HCT116 (cell line): ENCODE data around the gene SUN5. TPM values are rescaled to one million over a fixed set of nuclear protein-coding genes. Genes with fewer than 3 reads are reported as not detected.

Source experiments
- ATAC-seq: fragments of 200-7000 bp; cut with Tn5 transposase; 2 replicates; pipeline ENCODE4 v1.9.1; 2020; ENCODE audit warnings: mild to moderate bottlenecking, moderate library complexity
- BruUV-seq: library from RNA; stranded (reverse); fragments of 400-500 nt; replicated peaks from 2 replicates; lab custom pipeline; 2021; lab: Mats Ljungman, UMichigan
- CTCF ChIA-PET: fragments of 300-600 bp; sonication (Branson Sonifier 250); formaldehyde crosslinking; loops from one replicate; lab custom pipeline; 2021; ENCODE audit warnings: antibody characterized with exemption; lab: Charles Lee
- POLR2A ChIA-PET: fragments of 300-600, 350-600 bp; sonication (Branson Sonifier 250); formaldehyde crosslinking; loops from one replicate; lab custom pipeline; 2021; ENCODE audit warnings: antibody characterized with exemption; lab: Charles Lee
- RAD21 ChIA-PET, 2 experiments: fragments of 300-600 bp; sonication (Branson Sonifier 250); formaldehyde crosslinking; loops; one replicate each; lab custom pipeline; 2023; ENCODE audit warnings: low total read pairs in 2 of 2; ENCODE audit not compliant: uncharacterized antibody in 2 of 2, unreplicated experiment in 2 of 2, low non-redundant PET in 1 of 2; lab: Charles Lee
- DNase-seq: peaks from one replicate; pipeline ENCODE4 v3.0.0-alpha.2; 2010; ENCODE audit warnings: low read depth, low spot score
- H2AFZ ChIP-seq: fragments of 200-600 bp; shearing (Covaris generic), sonication (generic); 2 replicates; pipeline ENCODE4 v1.6.1; 2017; ENCODE audit warnings: low read depth, mixed run types, mixed read lengths, antibody characterized with exemption, low read length; ENCODE audit not compliant: poor library complexity, severe bottlenecking
- H3K27ac ChIP-seq: 2 replicates; pipeline ENCODE4 v1.5.1; 2012; ENCODE audit warnings: low read depth, low read length
- H3K27me3 ChIP-seq: fragments of 200-600 bp; sonication (generic); 2 replicates; pipeline ENCODE4 v1.6.1; 2016; ENCODE audit warnings: mixed run types, low read length, mixed read lengths; ENCODE audit not compliant: insufficient read depth
- H3K36me3 ChIP-seq, 2 experiments: fragments of 200-500 bp in 1 of 2; fragments of 200-600 bp in 1 of 2; sonication (Bioruptor generic) in 1 of 2; sonication (generic) in 1 of 2; 2 replicates each; pipeline versions ENCODE4 v1.5.1 to v1.6.1; 2014 to 2016; ENCODE audit warnings: low read length in 2 of 2, inconsistent platforms in 1 of 2, mixed read lengths in 1 of 2, mixed run types in 1 of 2; ENCODE audit not compliant: insufficient read depth in 2 of 2, control insufficient read depth in 1 of 2
- H3K4me1 ChIP-seq, 2 experiments: fragments of 200-600 bp in 1 of 2; sonication (generic) in 1 of 2; 2 replicates each; pipeline versions ENCODE4 v1.5.1 to v1.6.1; 2012 to 2017; ENCODE audit warnings: low read length in 2 of 2, inconsistent platforms in 1 of 2, mild to moderate bottlenecking in 1 of 2, mixed read lengths in 1 of 2, mixed run types in 1 of 2, moderate library complexity in 1 of 2; ENCODE audit not compliant: insufficient read depth in 2 of 2, control insufficient read depth in 1 of 2
- H3K4me2 ChIP-seq: fragments of 200-600 bp; sonication (generic); 2 replicates; pipeline ENCODE4 v1.6.1; 2017; ENCODE audit warnings: mixed run types, low read length, mixed read lengths
- H3K4me3 ChIP-seq, 2 experiments: fragments of 200-600 bp in 1 of 2; sonication (generic) in 1 of 2; replicated peaks in 1 of 2; 2 replicates each; pipeline ENCODE4 v1.5.1; 2011 to 2016; ENCODE audit warnings: low read length in 2 of 2, control low read depth in 1 of 2, low read depth in 1 of 2, mild to moderate bottlenecking in 1 of 2, mixed read lengths in 1 of 2, mixed run types in 1 of 2
- H3K79me2 ChIP-seq: fragments of 200-600 bp; sonication (generic); 2 replicates; pipeline ENCODE4 v1.6.1; 2017; ENCODE audit warnings: mild to moderate bottlenecking, mixed run types, low read length, moderate library complexity, mixed read lengths; ENCODE audit not compliant: insufficient read depth
- H3K9ac ChIP-seq: fragments of 200-600 bp; sonication (generic); 2 replicates; pipeline ENCODE4 v1.6.1; 2016; ENCODE audit warnings: low read length, mixed read lengths
- H3K9me2 ChIP-seq: fragments of 200-600 bp; sonication (generic), shearing (Covaris generic); 2 replicates; pipeline ENCODE4 v1.6.1; 2017; ENCODE audit warnings: mixed run types, mild to moderate bottlenecking, moderate library complexity; ENCODE audit not compliant: insufficient read depth
- H3K9me3 ChIP-seq, 2 experiments: fragments of 200-500 bp in 1 of 2; fragments of 200-600 bp in 1 of 2; sonication (Bioruptor generic) in 1 of 2; sonication (generic) in 1 of 2; 2 replicates each; pipeline ENCODE4 v1.6.1; 2014 to 2017; ENCODE audit warnings: low read length in 2 of 2, mixed read lengths in 2 of 2, inconsistent platforms in 1 of 2, low read depth in 1 of 2, mild to moderate bottlenecking in 1 of 2, mixed run types in 1 of 2, moderate library complexity in 1 of 2; ENCODE audit not compliant: control insufficient read depth in 1 of 2, insufficient read depth in 1 of 2
- H4K20me1 ChIP-seq: fragments of 200-600 bp; sonication (generic), shearing (Covaris generic); 2 replicates; pipeline ENCODE4 v1.6.1; 2017; ENCODE audit warnings: mixed run types, mild to moderate bottlenecking, moderate library complexity; ENCODE audit not compliant: insufficient read depth
- CEBPB ChIP-seq: IDR thresholded peaks from 2 replicates; pipeline ENCODE4 v1.6.1; 2012; ENCODE audit warnings: low read depth
- EGR1 ChIP-seq: IDR thresholded peaks from 2 replicates; pipeline ENCODE4 v1.6.1; 2012; ENCODE audit warnings: low read depth
- ELF1 ChIP-seq: IDR thresholded peaks from 2 replicates; pipeline ENCODE4 v1.6.1; 2012; ENCODE audit warnings: low read depth, borderline replicate concordance
- EZH2phosphoT487 ChIP-seq: fragments of 200-600 bp; IDR thresholded peaks from 2 replicates; pipeline ENCODE4 v1.6.1; 2018; ENCODE audit warnings: antibody characterized with exemption, borderline replicate concordance
- FOSL1 ChIP-seq: IDR thresholded peaks from 2 replicates; pipeline ENCODE4 v1.6.1; 2012; ENCODE audit warnings: low read depth
- JUND ChIP-seq: IDR thresholded peaks from 2 replicates; pipeline ENCODE4 v1.6.1; 2012
- MAX ChIP-seq: IDR thresholded peaks from 2 replicates; pipeline ENCODE4 v1.6.1; 2012
- POLR2A ChIP-seq: IDR thresholded peaks from 2 replicates; pipeline ENCODE4 v1.7.0; 2011; ENCODE audit warnings: borderline replicate concordance; ENCODE audit not compliant: insufficient read depth, insufficient read length; ENCODE audit errors: extremely low read depth
- POLR2AphosphoS5 ChIP-seq: IDR thresholded peaks from 2 replicates; pipeline ENCODE4 v1.6.1; 2011; ENCODE audit warnings: mild to moderate bottlenecking, low read depth, low read length, moderate library complexity
- REST ChIP-seq: IDR thresholded peaks from 2 replicates; pipeline ENCODE4 v1.6.1; 2012; ENCODE audit warnings: low read depth
- SIN3A ChIP-seq: IDR thresholded peaks from 2 replicates; pipeline ENCODE4 v1.6.1; 2012; ENCODE audit warnings: low read depth
- SRF ChIP-seq: IDR thresholded peaks from 2 replicates; pipeline ENCODE4 v1.6.1; 2012; ENCODE audit warnings: low read depth
- TCF7L2 ChIP-seq: IDR thresholded peaks from 2 replicates; pipeline ENCODE4 v1.7.0; 2011; ENCODE audit warnings: borderline replicate concordance, inconsistent platforms; ENCODE audit not compliant: insufficient read depth, insufficient read length; ENCODE audit errors: extremely low read depth
- YY1 ChIP-seq: IDR thresholded peaks from 2 replicates; pipeline ENCODE4 v1.6.1; 2011; ENCODE audit warnings: low read length, low read depth, moderate library complexity, mild to moderate bottlenecking; ENCODE audit not compliant: insufficient replicate concordance; ENCODE audit errors: extremely low read depth
- intact Hi-C: fragments of 100-400 bp; cut with micrococcal nuclease; formaldehyde crosslinking; loops from 2 replicates; pipeline ENCODE4 v1.10.0; 2022
- total RNA-seq: library from RNA; stranded (reverse); gene quantifications from one replicate; pipeline ENCODE4 v1.2.1, GENCODE V29; 2021; ENCODE audit not compliant: unreplicated experiment
- TF ChIP-seq, protein P1 (sequence below): IDR thresholded peaks from 2 replicates; pipeline ENCODE4 v1.6.1; 2012

Gene SUN5
- total RNA-seq, 1 experiment from 2014 or later: not detected

DNA sequence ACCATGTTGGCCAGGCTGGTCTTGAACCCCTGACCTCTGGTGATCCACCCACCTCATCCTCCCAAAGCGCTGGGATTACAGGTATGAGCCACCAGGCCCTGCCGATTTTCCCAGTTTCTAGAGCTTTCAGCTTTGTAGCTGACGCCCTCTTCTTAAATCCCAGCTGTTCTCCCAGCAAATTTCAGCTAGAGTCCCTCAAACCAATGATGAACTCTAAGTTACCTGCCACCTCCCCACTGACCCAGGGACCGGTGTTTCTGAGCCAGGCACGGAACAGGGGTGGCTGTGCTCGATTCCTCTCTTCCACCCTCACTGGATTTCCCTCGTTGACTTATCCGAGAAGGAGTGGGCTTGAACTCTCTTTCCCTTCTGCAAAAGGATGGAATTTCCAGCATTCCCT, 39.1 kb downstream of the SUN5 start:
- intact Hi-C loops: no loop called here
- TF ChIP-seq ELF1 (no peak), POLR2AphosphoS5 (no peak), MAX (no peak), SIN3A (no peak), FOSL1 (no peak), EZH2phosphoT487 (no peak), JUND (no peak), TCF7L2 (no peak), CEBPB (no peak), EGR1 (no peak)
- TF ChIP-seq, protein P1, sequence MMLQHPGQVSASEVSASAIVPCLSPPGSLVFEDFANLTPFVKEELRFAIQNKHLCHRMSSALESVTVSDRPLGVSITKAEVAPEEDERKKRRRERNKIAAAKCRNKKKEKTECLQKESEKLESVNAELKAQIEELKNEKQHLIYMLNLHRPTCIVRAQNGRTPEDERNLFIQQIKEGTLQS: no peak
- Histone ChIP-seq H3K36me3 (no peaks in the 10 kb centered on the region), H3K27me3 (no peaks in the 10 kb centered on the region), H2AFZ (no peak overlapping the region), H3K9ac (no peak overlapping the region), H3K9me3 (no peaks in the 10 kb centered on the region), H3K4me1 (no peaks in the 10 kb centered on the region), H3K9me2 (no peaks in the 10 kb centered on the region), H3K27ac (no peak overlapping the region), H3K4me3 (no peak overlapping the region), H3K79me2 (no peaks in the 10 kb centered on the region), H4K20me1 (no peaks in the 10 kb centered on the region), H3K4me2 (no peak overlapping the region)
- BruUV-seq: no TSS peak
- DNase-seq (no peak), ATAC-seq (no peak)
- CTCF ChIA-PET: no interaction called here
- RAD21 ChIA-PET: no interaction called here
- POLR2A ChIA-PET: no interaction called here

- BruUV-seq: no TSS peak
- POLR2A ChIA-PET: no interaction called here
- H2AFZ ChIP-seq: no peak overlapping the region
- H3K4me2 ChIP-seq: no peak overlapping the region
- RAD21 ChIA-PET: no interaction called here
- no peaks in the 10 kb centered on the region for H4K20me1 ChIP-seq
- H3K79me2 ChIP-seq: no peaks in the 10 kb centered on the region
- no peak overlapping the region for H3K4me3 ChIP-seq
- no peak for DNase-seq
- TF ChIP-seq EZH2phosphoT487 (no peak), POLR2A (no peak), JUND (no peak), REST (no peak), MAX (no peak), CEBPB (no peak), YY1 (no peak), SRF (no peak)
- TF ChIP-seq, protein P1: no peak
- ATAC-seq: no peak
- H3K36me3 ChIP-seq: no peaks in the 10 kb centered on the region
- H3K27ac ChIP-seq: no peak overlapping the region
- H3K9me3 ChIP-seq: no peaks in the 10 kb centered on the region
- no peaks in the 10 kb centered on the region for H3K9me2 ChIP-seq
- H3K27me3 ChIP-seq: no peaks in the 10 kb centered on the region
- intact Hi-C loops: no loop called here
- CTCF ChIA-PET: no interaction called here
- no peaks in the 10 kb centered on the region for H3K4me1 ChIP-seq
- no peak overlapping the region for H3K9ac ChIP-seq
Measured at GRCh38 chr20:32964575-32964974, 39.7 kb downstream of the SUN5 start.
